Fibroblast of skin of right quadriceps (primary cell): ENCODE data around the gene PAX2.

Experiments
- DNase-seq: peaks from one replicate; pipeline ENCODE4 v3.0.0-alpha.2; 2013

Gene PAX2

GRCh38 chr10:100864036-100864885, 118.9 kb downstream of the PAX2 start:
- DNase-seq: no peak

GRCh38 chr10:100864978-100865377, 119.6 kb downstream of the PAX2 start:
- DNase-seq: no peak

- no peak for DNase-seq
Measured at GRCh38 chr10:100866010-100866409, 120.6 kb downstream of the PAX2 start.

GRCh38 chr10:100866575-100867098, 121.3 kb downstream of the PAX2 start:
- no peak for DNase-seq

- no peak for DNase-seq
Measured at GRCh38 chr10:100867261-100867963, 122.0 kb downstream of the PAX2 start.

GRCh38 chr10:100868382-100868781, 123.0 kb downstream of the PAX2 start:
- DNase-seq: no peak

GRCh38 chr10:100869399-100869798, 124.0 kb downstream of the PAX2 start:
- no peak for DNase-seq

- peak; percentile 71 for DNase-seq
Measured at GRCh38 chr10:100872034-100872791, 126.8 kb downstream of the PAX2 start.

GRCh38 chr10:100873146-100873826, 127.9 kb downstream of the PAX2 start:
- DNase-seq: no peak

GRCh38 chr10:100873827-100874326, 128.5 kb downstream of the PAX2 start:
- no peak for DNase-seq

GRCh38 chr10:100874702-100875483, 129.5 kb downstream of the PAX2 start:
- no peak for DNase-seq

GRCh38 chr10:100875484-100876166, 130.2 kb downstream of the PAX2 start:
- DNase-seq: no peak

- DNase-seq: no peak
Measured at GRCh38 chr10:100876585-100877460, 131.4 kb downstream of the PAX2 start.

GRCh38 chr10:100877461-100877850, 132.1 kb downstream of the PAX2 start:
- DNase-seq: no peak

GRCh38 chr10:100878291-100878910, 133.0 kb downstream of the PAX2 start:
- DNase-seq: peak; percentile 78
